ENCODE measurements around the gene HS3ST4.

HS3ST4 gene

GRCh38 chr16:25709213-25709612, 17.5 kb downstream of the HS3ST4 start:
- H3K4me3 ChIP-seq (ENCODE audit: low read depth, low read length) = no peak overlapping the region
- TF ChIP-seq CTCF (IDR thresholded peaks at IDR 0.05; ENCODE audit: low read depth, low read length) = no peak

GRCh38 chr16:25713785-25714570, 22.2 kb downstream of the HS3ST4 start:
- no peak for TF ChIP-seq CTCF (IDR thresholded peaks at IDR 0.05; ENCODE audit: low read depth, low read length)
- H3K4me3 ChIP-seq (ENCODE audit: low read depth, low read length) = no peak overlapping the region

- H3K4me3 ChIP-seq (ENCODE audit: low read depth, low read length) = no peak overlapping the region
- no peak for TF ChIP-seq CTCF (IDR thresholded peaks at IDR 0.05; ENCODE audit: low read depth, low read length)
These were observed 24.4 kb downstream of the HS3ST4 start for GRCh38 chr16:25716186-25716585.

GRCh38 chr16:25721439-25721838, 29.7 kb downstream of the HS3ST4 start:
- TF ChIP-seq CTCF (IDR thresholded peaks at IDR 0.05; ENCODE audit: low read depth, low read length) = no peak
- H3K4me3 ChIP-seq (ENCODE audit: low read depth, low read length) = no peak overlapping the region

GRCh38 chr16:25726430-25727098, 34.8 kb downstream of the HS3ST4 start:
- H3K4me3 ChIP-seq (ENCODE audit: low read depth, low read length) = no peak overlapping the region
- TF ChIP-seq CTCF (IDR thresholded peaks at IDR 0.05; ENCODE audit: low read depth, low read length) = no peak

- H3K4me3 ChIP-seq (ENCODE audit: low read depth, low read length) = no peak overlapping the region
- no peak for TF ChIP-seq CTCF (IDR thresholded peaks at IDR 0.05; ENCODE audit: low read depth, low read length)
These were observed 37.6 kb downstream of the HS3ST4 start for GRCh38 chr16:25729188-25729915.

- H3K4me3 ChIP-seq (ENCODE audit: low read depth, low read length) = no peak overlapping the region
- no peak for TF ChIP-seq CTCF (IDR thresholded peaks at IDR 0.05; ENCODE audit: low read depth, low read length)
These were observed 38.6 kb downstream of the HS3ST4 start for GRCh38 chr16:25730396-25730795.

Measured in WI38 (cell line).